Measurements from ENCODE around the gene TWF2. TPM values are rescaled to one million over a fixed set of nuclear protein-coding genes. Genes with fewer than 3 reads are reported as not detected.

Gene TWF2
- total RNA-seq, 4 donors from 2014 or later, result 50.1 to 116 (median 78.3) TPM

DNA sequence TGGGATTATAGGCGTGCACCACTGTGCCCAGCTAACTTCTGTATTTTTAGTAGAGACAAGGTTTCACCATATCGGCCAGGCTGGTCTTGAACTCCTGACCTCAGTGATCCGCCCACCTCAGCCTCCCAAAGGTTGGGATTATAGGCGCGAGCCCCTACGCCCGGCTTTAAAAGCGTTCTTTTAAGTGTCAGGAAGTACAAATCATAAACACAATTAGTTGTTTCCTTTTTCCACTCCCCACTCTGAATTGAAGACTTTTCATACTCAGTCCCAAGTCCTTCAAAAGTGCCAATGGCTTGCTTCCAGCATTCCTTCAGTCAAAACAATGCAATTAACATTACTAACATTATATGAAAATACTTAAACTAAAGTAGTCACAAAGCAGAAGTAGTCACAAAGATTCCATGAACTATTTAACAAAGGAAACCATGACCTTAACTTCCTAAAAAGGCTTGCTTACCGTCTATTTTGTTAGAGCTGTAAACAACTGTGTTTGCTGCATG lies 31.3 kb upstream of the TWF2 start:
- ATAC-seq (ENCODE audit: low FRiP score) (no peak), DNase-seq (ENCODE audit: low spot score) (no peak)
- TF ChIP-seq, protein P1, sequence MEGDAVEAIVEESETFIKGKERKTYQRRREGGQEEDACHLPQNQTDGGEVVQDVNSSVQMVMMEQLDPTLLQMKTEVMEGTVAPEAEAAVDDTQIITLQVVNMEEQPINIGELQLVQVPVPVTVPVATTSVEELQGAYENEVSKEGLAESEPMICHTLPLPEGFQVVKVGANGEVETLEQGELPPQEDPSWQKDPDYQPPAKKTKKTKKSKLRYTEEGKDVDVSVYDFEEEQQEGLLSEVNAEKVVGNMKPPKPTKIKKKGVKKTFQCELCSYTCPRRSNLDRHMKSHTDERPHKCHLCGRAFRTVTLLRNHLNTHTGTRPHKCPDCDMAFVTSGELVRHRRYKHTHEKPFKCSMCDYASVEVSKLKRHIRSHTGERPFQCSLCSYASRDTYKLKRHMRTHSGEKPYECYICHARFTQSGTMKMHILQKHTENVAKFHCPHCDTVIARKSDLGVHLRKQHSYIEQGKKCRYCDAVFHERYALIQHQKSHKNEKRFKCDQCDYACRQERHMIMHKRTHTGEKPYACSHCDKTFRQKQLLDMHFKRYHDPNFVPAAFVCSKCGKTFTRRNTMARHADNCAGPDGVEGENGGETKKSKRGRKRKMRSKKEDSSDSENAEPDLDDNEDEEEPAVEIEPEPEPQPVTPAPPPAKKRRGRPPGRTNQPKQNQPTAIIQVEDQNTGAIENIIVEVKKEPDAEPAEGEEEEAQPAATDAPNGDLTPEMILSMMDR (IDR thresholded peaks at IDR 0.05), result no peak

DNA sequence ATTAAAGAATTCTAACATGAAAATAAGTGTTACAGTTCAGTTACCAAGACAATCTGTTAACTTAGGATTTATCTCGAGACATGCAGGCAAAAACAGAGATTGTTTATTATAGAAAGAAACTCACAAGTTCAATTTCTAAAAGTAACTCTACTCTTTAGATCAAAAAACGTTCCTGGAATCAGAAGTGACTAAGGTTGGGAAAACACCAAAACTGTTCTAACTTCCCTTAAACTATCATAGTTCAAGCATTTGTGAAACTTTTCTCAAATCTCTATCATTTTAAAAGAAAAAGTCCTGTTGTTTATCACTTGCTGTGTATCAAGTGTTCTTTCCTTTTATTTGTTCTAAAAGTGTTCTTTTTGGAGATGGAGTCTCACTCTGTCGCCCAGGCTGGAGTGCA lies 30.8 kb upstream of the TWF2 start:
- DNase-seq (ENCODE audit: low spot score) (no peak), ATAC-seq (ENCODE audit: low FRiP score) (no peak)
- TF ChIP-seq, protein P1 (IDR thresholded peaks at IDR 0.05), result no peak

DNA sequence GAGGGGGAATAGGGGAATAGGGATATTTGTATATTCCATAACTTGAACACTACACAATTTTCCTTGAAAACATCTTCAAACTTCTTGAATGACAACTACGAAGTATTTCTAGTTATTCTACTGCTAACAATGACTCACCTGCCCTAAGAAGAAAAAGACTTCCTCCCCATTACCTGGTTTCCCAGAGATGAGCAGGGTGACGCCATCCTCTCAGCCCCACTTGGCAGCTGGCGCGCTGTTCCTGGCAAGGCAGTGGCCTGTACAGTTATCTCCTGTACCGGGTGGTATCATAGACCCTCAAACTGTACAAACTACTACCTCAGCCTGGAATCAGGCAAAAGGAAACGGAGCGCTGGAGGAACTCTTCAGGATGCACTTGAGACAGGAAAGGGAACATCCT lies 29.1 kb upstream of the TWF2 start:
- no peak for ATAC-seq (ENCODE audit: low FRiP score)

DNA sequence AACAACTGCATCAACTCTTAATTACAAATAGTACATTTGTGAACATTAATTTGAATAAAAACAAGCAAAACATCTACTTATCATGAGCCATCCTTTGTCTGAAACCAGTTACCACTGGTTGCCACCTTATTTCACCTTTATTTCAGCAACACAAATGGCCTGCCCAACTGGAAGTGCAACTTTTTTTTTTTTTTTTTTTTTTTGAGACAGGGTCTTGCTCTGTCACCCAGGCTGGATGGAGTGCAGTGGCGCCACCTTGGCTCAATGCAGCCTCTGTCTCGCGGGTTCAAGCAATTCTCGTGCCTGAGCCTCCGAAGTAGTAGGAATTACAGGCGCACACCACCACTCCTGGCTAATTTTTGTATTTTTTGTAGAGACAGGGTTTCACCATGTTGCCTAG lies 26.4 kb upstream of the TWF2 start:
- no peak for DNase-seq (ENCODE audit: low spot score)
- TF ChIP-seq, protein P1 (IDR thresholded peaks at IDR 0.05), result no peak
- no peak for ATAC-seq (ENCODE audit: low FRiP score)

More for the DNA sequence above, 29.1 kb upstream of the TWF2 start:
- TF ChIP-seq, protein P1 (IDR thresholded peaks at IDR 0.05), result no peak
- no peak for DNase-seq (ENCODE audit: low spot score)

DNA sequence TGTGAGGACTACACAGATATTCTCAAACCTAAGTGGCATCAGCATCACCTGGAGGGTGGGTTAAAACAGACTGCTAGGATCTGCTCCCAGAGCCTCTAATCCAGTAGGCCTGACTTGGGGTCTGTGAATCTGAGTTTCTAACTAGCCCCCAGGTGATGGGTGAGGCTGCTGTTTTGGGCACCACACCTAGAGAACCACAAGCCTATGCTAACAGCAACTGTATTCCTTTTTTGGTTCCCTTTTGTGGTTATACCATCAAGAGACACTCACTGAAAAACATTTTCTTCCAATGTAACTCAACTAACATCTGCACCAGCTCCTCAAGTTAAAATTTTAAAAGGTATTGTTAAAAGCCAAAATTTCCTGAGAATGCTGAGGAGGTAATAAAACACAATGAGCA lies 23.5 kb upstream of the TWF2 start:
- TF ChIP-seq, protein P1 (IDR thresholded peaks at IDR 0.05), result no peak
- DNase-seq (ENCODE audit: low spot score), result no peak
- no peak for ATAC-seq (ENCODE audit: low FRiP score)

DNA sequence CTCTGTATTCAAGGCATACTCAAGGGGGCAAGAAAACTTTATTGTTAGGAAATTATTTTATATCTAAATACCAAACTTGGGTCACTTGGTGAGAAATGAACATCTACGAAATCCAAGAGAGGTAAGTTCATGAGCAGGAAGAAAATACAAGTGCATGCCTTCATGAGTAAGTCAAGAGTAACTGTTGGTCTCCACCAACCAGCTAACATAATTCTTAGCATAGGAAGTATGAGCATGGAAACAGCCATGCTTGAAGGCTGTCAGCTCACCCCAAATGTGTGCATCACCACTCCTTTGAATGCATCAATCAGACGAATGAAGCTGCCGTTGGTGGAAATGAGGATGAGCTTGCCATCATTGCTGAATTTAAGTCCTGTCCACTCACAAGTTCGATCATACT lies 20.5 kb upstream of the TWF2 start:
- DNase-seq (ENCODE audit: low spot score) (no peak), ATAC-seq (ENCODE audit: low FRiP score) (no peak)
- TF ChIP-seq, protein P1 (IDR thresholded peaks at IDR 0.05), result no peak

DNA sequence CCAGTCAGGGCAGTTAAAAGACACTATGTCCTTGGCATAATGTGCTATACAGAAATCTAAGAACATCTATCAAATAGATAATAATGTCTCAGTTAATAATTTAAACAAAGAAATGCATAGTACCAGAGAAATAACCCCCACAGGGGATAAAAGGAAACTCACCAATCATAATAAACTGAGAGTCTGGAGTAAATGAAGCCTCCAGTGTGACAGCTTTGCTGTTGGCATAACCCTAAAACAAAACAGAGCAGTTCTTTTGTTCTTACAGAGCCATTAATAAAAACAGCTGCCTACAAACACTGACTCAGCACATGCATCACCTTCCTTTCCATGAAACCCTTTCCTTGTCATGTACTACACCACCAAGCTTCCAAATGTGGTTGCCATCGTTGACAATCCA lies 20.1 kb upstream of the TWF2 start:
- no peak for DNase-seq (ENCODE audit: low spot score)
- TF ChIP-seq, protein P1 (IDR thresholded peaks at IDR 0.05), result no peak
- ATAC-seq (ENCODE audit: low FRiP score), result no peak

All from omental fat pad (tissue), 4 donors.